GM23338 (cell line): ENCODE results near the gene FABP6. TPM values are rescaled to one million over a fixed set of nuclear protein-coding genes. Genes with fewer than 3 reads are reported as not detected.
A peak's percentile ranks its signal among the peaks of the same experiment; 100 is the strongest.

Experiments
- ATAC-seq: fragments of 200-7000 bp; cut with Tn5 transposase; 3 replicates; pipeline ENCODE4 v1.9.1; 2020
- DNase-seq: peaks from one replicate; pipeline ENCODE4 v3.0.0-alpha.2; 2015; ENCODE audit warnings: low spot score
- H2AFZ ChIP-seq: fragments of 200-600 bp; sonication (generic); 2 replicates; pipeline ENCODE4 v1.8.0; 2016; ENCODE audit warnings: antibody characterized with exemption, mild to moderate bottlenecking, moderate library complexity
- H3F3A ChIP-seq: fragments of 200-600 bp; sonication (generic); replicated peaks from 2 replicates; pipeline ENCODE4 v1.8.0; 2017; ENCODE audit warnings: antibody characterized with exemption, mixed run types, low read depth
- H3K27ac ChIP-seq: fragments of 200-600 bp; sonication (generic); 2 replicates; pipeline ENCODE4 v1.6.1; 2016; ENCODE audit warnings: low read depth
- H3K27me3 ChIP-seq: fragments of 200-600 bp; sonication (generic); 2 replicates; pipeline ENCODE4 v1.8.0; 2016; ENCODE audit warnings: mild to moderate bottlenecking, mixed run types, moderate library complexity; ENCODE audit not compliant: insufficient read depth
- H3K36me3 ChIP-seq: fragments of 200-600 bp; sonication (generic); 2 replicates; pipeline ENCODE4 v1.8.0; 2016; ENCODE audit warnings: mild to moderate bottlenecking; ENCODE audit not compliant: insufficient read depth
- H3K4me1 ChIP-seq: fragments of 200-600 bp; sonication (generic); 2 replicates; pipeline ENCODE4 v1.8.0; 2016; ENCODE audit warnings: mild to moderate bottlenecking, moderate library complexity; ENCODE audit not compliant: insufficient read depth
- H3K4me2 ChIP-seq: fragments of 200-600 bp; sonication (generic); 2 replicates; pipeline ENCODE4 v1.7.1; 2017; ENCODE audit warnings: mixed run types
- H3K4me3 ChIP-seq: fragments of 200-600 bp; sonication (generic); 2 replicates; pipeline ENCODE4 v1.6.1; 2016; ENCODE audit warnings: mixed run types
- H3K79me2 ChIP-seq: fragments of 200-600 bp; sonication (generic); replicated peaks from 2 replicates; pipeline ENCODE4 v1.8.0; 2017; ENCODE audit warnings: mild to moderate bottlenecking; ENCODE audit not compliant: insufficient read depth
- H3K9me2 ChIP-seq: fragments of 200-600 bp; sonication (generic); 2 replicates; pipeline ENCODE4 v1.8.0; 2017; ENCODE audit not compliant: insufficient read depth
- H4K20me1 ChIP-seq: fragments of 200-600 bp; sonication (generic); replicated peaks from 2 replicates; pipeline ENCODE4 v1.8.0; 2017; ENCODE audit warnings: mild to moderate bottlenecking; ENCODE audit not compliant: insufficient read depth
- H3K27ac Mint-ChIP-seq: 2 replicates; pipeline ENCODE4 v1.8.0; 2020; ENCODE audit warnings: inconsistent platforms, mild to moderate bottlenecking, moderate library complexity, mixed read lengths
- H3K27me3 Mint-ChIP-seq: 3 replicates; pipeline ENCODE4 v1.8.0; 2022; ENCODE audit warnings: low read depth, mild to moderate bottlenecking, moderate library complexity, mixed read lengths, inconsistent platforms; ENCODE audit not compliant: insufficient read depth, poor library complexity
- H3K36me3 Mint-ChIP-seq: 3 replicates; pipeline ENCODE4 v1.8.0; 2021; ENCODE audit warnings: low read depth, mild to moderate bottlenecking, inconsistent platforms, moderate library complexity, mixed read lengths
- H3K4me1 Mint-ChIP-seq: 3 replicates; pipeline ENCODE4 v1.8.0; 2020; ENCODE audit warnings: mild to moderate bottlenecking, inconsistent platforms, mixed read lengths
- H3K4me3 Mint-ChIP-seq: 3 replicates; pipeline ENCODE4 v1.8.0; 2021; ENCODE audit warnings: moderate library complexity, mild to moderate bottlenecking, inconsistent platforms, mixed read lengths
- H3K9me3 Mint-ChIP-seq: 3 replicates; pipeline ENCODE4 v1.8.0; 2020; ENCODE audit warnings: moderate library complexity, mild to moderate bottlenecking, inconsistent platforms, mixed read lengths
- EZH2 ChIP-seq: fragments of 200-600 bp; sonication (generic); IDR thresholded peaks from one replicate; pipeline ENCODE4 v1.8.0; 2017; ENCODE audit warnings: antibody characterized with exemption, mild to moderate bottlenecking, low read depth; ENCODE audit not compliant: unreplicated experiment
- JUNB ChIP-seq: IDR thresholded peaks from one replicate; pipeline ENCODE4 v1.6.1; 2016; ENCODE audit warnings: antibody characterized with exemption; ENCODE audit not compliant: unreplicated experiment
- NANOG ChIP-seq: IDR thresholded peaks from 2 replicates; pipeline ENCODE4 v1.6.1; 2016; ENCODE audit warnings: antibody characterized with exemption, borderline replicate concordance
- POLR2AphosphoS5 ChIP-seq: IDR thresholded peaks from 2 replicates; pipeline ENCODE4 v1.6.1; 2016; ENCODE audit warnings: antibody characterized with exemption, low read depth
- STAT1 ChIP-seq: IDR thresholded peaks from one replicate; pipeline ENCODE4 v1.6.1; 2016; ENCODE audit warnings: antibody characterized with exemption; ENCODE audit not compliant: unreplicated experiment
- ZNF331 ChIP-seq: fragments of 250-450 bp; sonication (Bioruptor Pico); IDR thresholded peaks from 2 replicates; pipeline ENCODE4 v1.5.0; 2020; ENCODE audit warnings: low read depth, mild to moderate bottlenecking, moderate library complexity
- polyA plus RNA-seq: library from polyadenylated mRNA; unstranded; fragments of >200 nt; fragmentation: Nextera tagmentation; extraction: Ambion mirVana; gene quantifications from 2 replicates; pipeline ENCODE4 v1.2.1, GENCODE V29; 2016
- total RNA-seq: library from RNA; depleted of rRNA; stranded (reverse); fragments of >200 nt; shearing (Covaris generic); gene quantifications from 2 replicates; pipeline ENCODE4 v1.2.3, GENCODE V29; 2014
- TF ChIP-seq, protein P1 (sequence below): fragments of 250-450 bp; sonication (Bioruptor Pico); IDR thresholded peaks from 2 replicates; pipeline ENCODE4 v1.5.0; 2020; ENCODE audit warnings: mild to moderate bottlenecking, moderate library complexity

The FABP6 gene
- total and polyA plus RNA-seq, 2 experiments from 2014 or later = 2.2 to 7.5 TPM

DNA sequence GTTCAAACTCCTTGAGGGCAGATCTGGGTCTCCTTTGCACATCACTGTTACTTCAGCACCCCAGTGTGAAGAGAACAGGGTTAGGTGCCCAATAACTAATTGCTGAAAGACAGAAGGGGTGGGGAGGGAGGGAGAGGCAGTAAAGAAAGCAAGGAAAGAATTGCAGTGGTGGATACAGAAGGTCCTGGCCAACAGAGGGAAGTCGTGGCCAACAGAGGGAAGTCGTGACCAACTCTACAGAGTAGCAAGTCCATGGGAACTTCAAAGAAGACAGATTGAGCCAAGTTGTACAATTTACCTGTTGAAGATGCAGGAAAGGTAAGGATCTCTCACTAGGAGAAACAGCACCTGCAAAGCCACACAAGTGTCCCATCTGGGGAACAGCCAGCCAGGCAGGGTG is 56.0 kb downstream of the FABP6 start (continued):
- TF ChIP-seq, protein P1, sequence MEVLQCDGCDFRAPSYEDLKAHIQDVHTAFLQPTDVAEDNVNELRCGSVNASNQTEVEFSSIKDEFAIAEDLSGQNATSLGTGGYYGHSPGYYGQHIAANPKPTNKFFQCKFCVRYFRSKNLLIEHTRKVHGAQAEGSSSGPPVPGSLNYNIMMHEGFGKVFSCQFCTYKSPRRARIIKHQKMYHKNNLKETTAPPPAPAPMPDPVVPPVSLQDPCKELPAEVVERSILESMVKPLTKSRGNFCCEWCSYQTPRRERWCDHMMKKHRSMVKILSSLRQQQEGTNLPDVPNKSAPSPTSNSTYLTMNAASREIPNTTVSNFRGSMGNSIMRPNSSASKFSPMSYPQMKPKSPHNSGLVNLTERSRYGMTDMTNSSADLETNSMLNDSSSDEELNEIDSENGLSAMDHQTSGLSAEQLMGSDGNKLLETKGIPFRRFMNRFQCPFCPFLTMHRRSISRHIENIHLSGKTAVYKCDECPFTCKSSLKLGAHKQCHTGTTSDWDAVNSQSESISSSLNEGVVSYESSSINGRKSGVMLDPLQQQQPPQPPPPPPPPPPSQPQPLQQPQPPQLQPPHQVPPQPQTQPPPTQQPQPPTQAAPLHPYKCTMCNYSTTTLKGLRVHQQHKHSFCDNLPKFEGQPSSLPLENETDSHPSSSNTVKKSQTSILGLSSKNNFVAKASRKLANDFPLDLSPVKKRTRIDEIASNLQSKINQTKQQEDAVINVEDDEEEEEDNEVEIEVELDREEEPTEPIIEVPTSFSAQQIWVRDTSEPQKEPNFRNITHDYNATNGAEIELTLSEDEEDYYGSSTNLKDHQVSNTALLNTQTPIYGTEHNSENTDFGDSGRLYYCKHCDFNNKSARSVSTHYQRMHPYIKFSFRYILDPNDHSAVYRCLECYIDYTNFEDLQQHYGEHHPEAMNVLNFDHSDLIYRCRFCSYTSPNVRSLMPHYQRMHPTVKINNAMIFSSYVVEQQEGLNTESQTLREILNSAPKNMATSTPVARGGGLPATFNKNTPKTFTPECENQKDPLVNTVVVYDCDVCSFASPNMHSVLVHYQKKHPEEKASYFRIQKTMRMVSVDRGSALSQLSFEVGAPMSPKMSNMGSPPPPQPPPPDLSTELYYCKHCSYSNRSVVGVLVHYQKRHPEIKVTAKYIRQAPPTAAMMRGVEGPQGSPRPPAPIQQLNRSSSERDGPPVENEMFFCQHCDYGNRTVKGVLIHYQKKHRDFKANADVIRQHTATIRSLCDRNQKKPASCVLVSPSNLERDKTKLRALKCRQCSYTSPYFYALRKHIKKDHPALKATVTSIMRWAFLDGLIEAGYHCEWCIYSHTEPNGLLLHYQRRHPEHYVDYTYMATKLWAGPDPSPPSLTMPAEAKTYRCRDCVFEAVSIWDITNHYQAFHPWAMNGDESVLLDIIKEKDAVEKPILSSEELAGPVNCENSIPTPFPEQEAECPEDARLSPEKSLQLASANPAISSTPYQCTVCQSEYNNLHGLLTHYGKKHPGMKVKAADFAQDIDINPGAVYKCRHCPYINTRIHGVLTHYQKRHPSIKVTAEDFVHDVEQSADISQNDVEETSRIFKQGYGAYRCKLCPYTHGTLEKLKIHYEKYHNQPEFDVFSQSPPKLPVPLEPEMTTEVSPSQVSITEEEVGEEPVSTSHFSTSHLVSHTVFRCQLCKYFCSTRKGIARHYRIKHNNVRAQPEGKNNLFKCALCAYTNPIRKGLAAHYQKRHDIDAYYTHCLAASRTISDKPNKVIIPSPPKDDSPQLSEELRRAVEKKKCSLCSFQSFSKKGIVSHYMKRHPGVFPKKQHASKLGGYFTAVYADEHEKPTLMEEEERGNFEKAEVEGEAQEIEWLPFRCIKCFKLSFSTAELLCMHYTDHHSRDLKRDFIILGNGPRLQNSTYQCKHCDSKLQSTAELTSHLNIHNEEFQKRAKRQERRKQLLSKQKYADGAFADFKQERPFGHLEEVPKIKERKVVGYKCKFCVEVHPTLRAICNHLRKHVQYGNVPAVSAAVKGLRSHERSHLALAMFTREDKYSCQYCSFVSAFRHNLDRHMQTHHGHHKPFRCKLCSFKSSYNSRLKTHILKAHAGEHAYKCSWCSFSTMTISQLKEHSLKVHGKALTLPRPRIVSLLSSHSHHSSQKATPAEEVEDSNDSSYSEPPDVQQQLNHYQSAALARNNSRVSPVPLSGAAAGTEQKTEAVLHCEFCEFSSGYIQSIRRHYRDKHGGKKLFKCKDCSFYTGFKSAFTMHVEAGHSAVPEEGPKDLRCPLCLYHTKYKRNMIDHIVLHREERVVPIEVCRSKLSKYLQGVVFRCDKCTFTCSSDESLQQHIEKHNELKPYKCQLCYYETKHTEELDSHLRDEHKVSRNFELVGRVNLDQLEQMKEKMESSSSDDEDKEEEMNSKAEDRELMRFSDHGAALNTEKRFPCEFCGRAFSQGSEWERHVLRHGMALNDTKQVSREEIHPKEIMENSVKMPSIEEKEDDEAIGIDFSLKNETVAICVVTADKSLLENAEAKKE (CRISPR knock-in tag) = no peak

DNA sequence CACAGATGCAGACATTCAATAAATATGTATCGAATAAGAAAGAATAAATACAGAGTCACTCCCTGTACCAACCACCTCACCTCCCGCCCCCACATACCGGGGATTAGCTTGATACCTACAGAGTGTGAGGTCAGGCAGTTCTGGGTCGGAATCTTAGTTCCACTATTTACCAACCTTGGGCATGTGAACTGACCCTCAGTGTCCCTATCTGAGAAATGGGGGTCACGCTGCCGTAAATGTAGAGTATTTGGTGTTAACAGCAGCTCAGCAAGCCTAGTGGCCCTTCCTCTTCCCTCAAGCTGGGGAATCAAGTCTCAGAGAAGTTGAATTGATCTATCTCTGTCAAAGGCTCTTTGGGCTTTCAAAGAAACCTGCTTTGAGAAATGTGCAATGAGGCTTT is 57.6 kb downstream of the FABP6 start:
- Histone ChIP-seq H3K4me3 (peak overlapping the region; percentile 19; the same call in 1 of the 2 replicates), H3K36me3 (no peaks in the 10 kb centered on the region), H3K4me2 (peak overlapping the region; percentile 50), H3K4me1 (peaks cover 36% of the 10 kb centered on the region), H3K27me3 (no peaks in the 10 kb centered on the region), H3K79me2 (peaks cover 72% of the 10 kb centered on the region), H3K27ac (peak overlapping the region; percentile 92), H3F3A (peaks cover 16% of the 10 kb centered on the region), H2AFZ (no peak overlapping the region), H4K20me1 (no peaks in the 10 kb centered on the region; the same call in 1 of the 2 replicates), H3K9me2 (no peaks in the 10 kb centered on the region; the same call in 1 of the 2 replicates)
- H3K36me3 Mint-ChIP-seq = peaks cover 21% of the 10 kb centered on the region
- ATAC-seq (no peak), DNase-seq (no peak)
- H3K27me3 Mint-ChIP-seq = peaks cover 2% of the 10 kb centered on the region
- peak overlapping the region; percentile 98 for H3K27ac Mint-ChIP-seq
- H3K4me3 Mint-ChIP-seq = peak overlapping the region; percentile 50; the same call in 2 of the 3 replicates
- H3K9me3 Mint-ChIP-seq = peaks cover 4% of the 10 kb centered on the region; the same call in 1 of the 3 replicates
- H3K4me1 Mint-ChIP-seq = peaks cover 55% of the 10 kb centered on the region
- no peak for TF ChIP-seq STAT1
- TF ChIP-seq JUNB = no peak
- TF ChIP-seq NANOG = no peak
- no peak for TF ChIP-seq ZNF331 (CRISPR knock-in tag)
- TF ChIP-seq EZH2 = no peak
- no peak for TF ChIP-seq POLR2AphosphoS5
- TF ChIP-seq, protein P1 (CRISPR knock-in tag) = no peak
